ENCODE results near the gene AHDC1.

DNA sequence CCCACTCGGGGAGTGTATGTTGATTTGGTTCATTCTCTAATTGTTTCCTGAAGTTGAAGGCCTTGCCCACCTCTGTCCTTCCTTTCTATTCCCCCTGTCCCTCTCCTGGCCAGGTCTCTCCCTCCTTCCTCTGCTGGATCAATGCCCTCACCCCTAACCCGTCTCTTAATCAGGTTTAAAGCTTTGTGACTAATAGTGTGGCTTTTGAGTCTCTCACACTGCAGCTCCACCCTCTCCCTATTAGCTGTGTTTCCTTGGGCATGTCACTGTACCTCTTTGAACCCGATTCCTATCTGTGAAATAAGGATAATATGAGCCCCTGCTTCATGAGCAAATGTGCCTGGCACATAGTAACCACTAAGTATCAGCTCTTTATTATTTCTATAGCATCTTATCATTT is 20.5 kb downstream of the AHDC1 start:
- TF ChIP-seq, protein P1, sequence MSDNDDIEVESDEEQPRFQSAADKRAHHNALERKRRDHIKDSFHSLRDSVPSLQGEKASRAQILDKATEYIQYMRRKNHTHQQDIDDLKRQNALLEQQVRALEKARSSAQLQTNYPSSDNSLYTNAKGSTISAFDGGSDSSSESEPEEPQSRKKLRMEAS (IDR thresholded peaks at IDR 0.05) = no peak
- TF ChIP-seq YY1 (IDR thresholded peaks at IDR 0.05; ENCODE audit: low read depth) (no peak), TEAD4 (IDR thresholded peaks at IDR 0.05) (no peak), FOXM1 (IDR thresholded peaks at IDR 0.05; ENCODE audit: borderline replicate concordance, low read depth) (no peak), CEBPB (IDR thresholded peaks at IDR 0.05) (no peak), TCF12 (IDR thresholded peaks at IDR 0.05; ENCODE audit: low read depth) (no peak), EP300 (IDR thresholded peaks at IDR 0.05; ENCODE audit: borderline replicate concordance) (no peak), ZBTB7A (IDR thresholded peaks at IDR 0.05; ENCODE audit: low read depth) (no peak), CREB1 (IDR thresholded peaks at IDR 0.05; ENCODE audit: low read depth) (no peak)
- TF ChIP-seq, protein P2, sequence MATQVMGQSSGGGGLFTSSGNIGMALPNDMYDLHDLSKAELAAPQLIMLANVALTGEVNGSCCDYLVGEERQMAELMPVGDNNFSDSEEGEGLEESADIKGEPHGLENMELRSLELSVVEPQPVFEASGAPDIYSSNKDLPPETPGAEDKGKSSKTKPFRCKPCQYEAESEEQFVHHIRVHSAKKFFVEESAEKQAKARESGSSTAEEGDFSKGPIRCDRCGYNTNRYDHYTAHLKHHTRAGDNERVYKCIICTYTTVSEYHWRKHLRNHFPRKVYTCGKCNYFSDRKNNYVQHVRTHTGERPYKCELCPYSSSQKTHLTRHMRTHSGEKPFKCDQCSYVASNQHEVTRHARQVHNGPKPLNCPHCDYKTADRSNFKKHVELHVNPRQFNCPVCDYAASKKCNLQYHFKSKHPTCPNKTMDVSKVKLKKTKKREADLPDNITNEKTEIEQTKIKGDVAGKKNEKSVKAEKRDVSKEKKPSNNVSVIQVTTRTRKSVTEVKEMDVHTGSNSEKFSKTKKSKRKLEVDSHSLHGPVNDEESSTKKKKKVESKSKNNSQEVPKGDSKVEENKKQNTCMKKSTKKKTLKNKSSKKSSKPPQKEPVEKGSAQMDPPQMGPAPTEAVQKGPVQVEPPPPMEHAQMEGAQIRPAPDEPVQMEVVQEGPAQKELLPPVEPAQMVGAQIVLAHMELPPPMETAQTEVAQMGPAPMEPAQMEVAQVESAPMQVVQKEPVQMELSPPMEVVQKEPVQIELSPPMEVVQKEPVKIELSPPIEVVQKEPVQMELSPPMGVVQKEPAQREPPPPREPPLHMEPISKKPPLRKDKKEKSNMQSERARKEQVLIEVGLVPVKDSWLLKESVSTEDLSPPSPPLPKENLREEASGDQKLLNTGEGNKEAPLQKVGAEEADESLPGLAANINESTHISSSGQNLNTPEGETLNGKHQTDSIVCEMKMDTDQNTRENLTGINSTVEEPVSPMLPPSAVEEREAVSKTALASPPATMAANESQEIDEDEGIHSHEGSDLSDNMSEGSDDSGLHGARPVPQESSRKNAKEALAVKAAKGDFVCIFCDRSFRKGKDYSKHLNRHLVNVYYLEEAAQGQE (IDR thresholded peaks at IDR 0.05; ENCODE audit: low read depth) = no peak

Data from Ishikawa (cell line).